GM23248 (cell line): ENCODE measurements around the gene HACD1.

Experiments
- EZH2 ChIP-seq: fragments of 200-600 bp; sonication (generic); IDR thresholded peaks from 2 replicates; pipeline ENCODE4 v1.6.1; 2018; ENCODE audit warnings: antibody characterized with exemption, mild to moderate bottlenecking; ENCODE audit not compliant: insufficient read depth, poor library complexity, severe bottlenecking
- EZH2phosphoT487 ChIP-seq: fragments of 200-600 bp; sonication (generic); IDR thresholded peaks from 2 replicates; pipeline ENCODE4 v1.6.1; 2018; ENCODE audit warnings: antibody characterized with exemption, moderate library complexity, mild to moderate bottlenecking, low read depth; ENCODE audit not compliant: insufficient read depth

DNA sequence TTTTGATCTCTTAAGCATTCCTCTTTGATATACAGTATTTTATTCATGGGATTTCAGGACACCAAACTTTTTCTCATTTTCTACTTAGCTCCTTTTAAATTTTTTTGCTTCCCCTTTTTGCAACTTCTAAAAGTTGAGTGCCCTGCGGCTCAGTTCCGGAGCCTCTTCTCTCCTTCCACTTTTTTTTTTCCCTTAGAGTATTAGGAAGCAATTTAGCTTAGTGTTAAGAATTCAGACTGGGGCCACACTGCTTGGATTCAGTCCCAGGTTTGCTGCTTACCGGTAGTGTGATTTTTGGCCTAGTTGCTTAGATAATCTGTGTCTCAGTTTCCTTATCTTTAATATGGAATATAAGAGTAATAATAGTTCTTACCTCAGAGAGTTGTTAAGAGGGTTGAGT is 30.2 kb upstream of the HACD1 start:
- no peak for TF ChIP-seq EZH2
- no peak for TF ChIP-seq EZH2phosphoT487
